ENCODE measurements around the gene ZNF44. TPM values are rescaled to one million over a fixed set of nuclear protein-coding genes. Genes with fewer than 3 reads are reported as not detected.

Gene ZNF44
- total and polyA plus RNA-seq, 2 of the 13 experiments (the other 11 are each of a cell fraction or from before 2014, with no cell fraction given), result 6.9 to 15.7 TPM

DNA sequence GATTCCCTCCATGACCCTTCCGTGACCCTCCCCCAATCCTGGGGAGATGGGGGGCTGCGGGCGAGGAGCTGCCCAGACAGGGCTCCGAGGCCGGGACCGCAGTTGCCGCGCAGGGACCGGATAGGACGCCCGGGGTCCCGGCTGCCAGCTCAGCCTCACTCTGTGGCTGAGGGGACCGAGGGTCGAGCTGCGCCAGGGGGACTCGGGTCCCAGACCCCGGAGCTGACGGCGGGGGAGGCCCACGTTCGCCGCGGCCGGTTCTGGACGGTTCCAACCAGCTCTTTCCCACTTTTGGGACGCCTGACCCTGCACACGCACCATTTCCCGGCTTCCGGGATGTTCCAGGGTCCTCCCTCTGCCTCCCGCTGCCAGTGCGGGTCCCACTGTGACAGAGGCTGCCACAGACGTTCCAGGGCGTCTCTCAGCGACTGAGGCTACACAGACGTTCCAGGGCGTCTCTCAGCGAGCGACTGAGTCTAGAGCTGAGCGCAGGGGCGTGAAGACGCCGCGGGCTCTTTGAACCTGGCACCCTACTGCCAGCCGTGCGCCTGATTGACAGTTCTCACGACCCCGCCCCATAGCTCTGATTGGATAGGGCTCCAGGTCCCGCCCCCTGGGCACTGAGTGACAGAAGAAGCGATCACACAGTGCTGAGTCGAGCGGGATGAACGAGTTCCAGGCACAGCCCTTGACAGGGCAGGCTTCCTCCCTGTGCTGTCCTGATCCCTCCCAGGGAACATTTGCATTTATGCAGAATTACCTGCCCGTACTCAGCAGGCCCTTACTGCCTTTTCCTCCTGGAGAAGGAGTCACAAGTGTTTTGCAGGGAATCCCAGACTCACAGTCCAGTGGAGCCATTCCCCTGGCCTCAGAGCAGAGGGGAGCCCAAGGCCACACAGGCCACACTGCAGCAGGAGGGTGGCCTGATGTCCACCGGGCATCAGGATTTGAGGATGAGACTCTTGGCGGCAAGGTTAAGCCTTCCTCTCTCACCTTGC, 38.8 kb upstream of the ZNF44 start, which contains the start of gene ZNF563 (continued):
- TF ChIP-seq ZBTB26 (CRISPR knock-in tag; IDR thresholded peaks at IDR 0.05; ENCODE audit: borderline replicate concordance), result no peak
- TF ChIP-seq SATB2 (CRISPR knock-in tag; IDR thresholded peaks at IDR 0.05), result no peak
- TF ChIP-seq ZNF792 (CRISPR knock-in tag; IDR thresholded peaks at IDR 0.05), result peak; percentile 73; the same call in 1 of the 2 replicates
- peak; percentile 72; the same call in 1 of the 2 replicates for TF ChIP-seq E2F5 (CRISPR knock-in tag; conservative IDR thresholded peaks at IDR 0.05)
- no peak for TF ChIP-seq ZSCAN12 (CRISPR knock-in tag; IDR thresholded peaks at IDR 0.05)
- no peak for TF ChIP-seq ZKSCAN5 (CRISPR knock-in tag; IDR thresholded peaks at IDR 0.05)
- no peak for TF ChIP-seq HNF4G (IDR thresholded peaks at IDR 0.05; ENCODE audit: borderline replicate concordance, low read depth, low read length)
- no peak for TF ChIP-seq HNF4G (CRISPR knock-in tag; IDR thresholded peaks at IDR 0.05; ENCODE audit: borderline replicate concordance, low read depth)
- TF ChIP-seq MATR3 (CRISPR knock-in tag; IDR thresholded peaks at IDR 0.05), result no peak
- no peak for TF ChIP-seq ZNF720 (CRISPR knock-in tag; IDR thresholded peaks at IDR 0.05)
- TF ChIP-seq MAFF (IDR thresholded peaks at IDR 0.05; ENCODE audit: low read depth, low read length), result no peak
- no peak for TF ChIP-seq ZNF354B (CRISPR knock-in tag; IDR thresholded peaks at IDR 0.05)
- TF ChIP-seq ARNTL (CRISPR knock-in tag; IDR thresholded peaks at IDR 0.05), result no peak
- TF ChIP-seq ZNF468 (CRISPR knock-in tag; IDR thresholded peaks at IDR 0.05), result no peak
- peak; percentile 63 for TF ChIP-seq GABPB1 (CRISPR knock-in tag; IDR thresholded peaks at IDR 0.05)
- no peak for TF ChIP-seq PHB2 (IDR thresholded peaks at IDR 0.05; ENCODE audit: partially characterized antibody)
- TF ChIP-seq, protein P1, sequence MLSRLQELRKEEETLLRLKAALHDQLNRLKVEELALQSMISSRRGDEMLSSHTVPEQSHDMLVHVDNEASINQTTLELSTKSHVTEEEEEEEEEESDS (CRISPR knock-in tag; IDR thresholded peaks at IDR 0.05; ENCODE audit: borderline replicate concordance), result no peak
- peak; percentile 52; the same call in 1 of the 2 replicates for TF ChIP-seq MYC (CRISPR knock-in tag; IDR thresholded peaks at IDR 0.05; ENCODE audit: borderline replicate concordance)
- TF ChIP-seq TAF1 (CRISPR knock-in tag; IDR thresholded peaks at IDR 0.05), result peak; percentile 97
- peak; percentile 63; the same call in 1 of the 2 replicates for TF ChIP-seq DMAP1 (CRISPR knock-in tag; IDR thresholded peaks at IDR 0.05)
- TF ChIP-seq RFXAP (CRISPR knock-in tag; IDR thresholded peaks at IDR 0.05; ENCODE audit: borderline replicate concordance), result peak; percentile 5; the same call in 1 of the 2 replicates
- peak; percentile 86 for TF ChIP-seq HOXA5 (CRISPR knock-in tag; IDR thresholded peaks at IDR 0.05)
- TF ChIP-seq NFATC3 (CRISPR knock-in tag; IDR thresholded peaks at IDR 0.05), result 0 out of 2 replicates have a peak, but pooled peaks have one; percentile 44
- peak; percentile 7; the same call in 1 of the 2 replicates for TF ChIP-seq NRL (CRISPR knock-in tag; IDR thresholded peaks at IDR 0.05; ENCODE audit: borderline replicate concordance)
- TF ChIP-seq, protein P2, sequence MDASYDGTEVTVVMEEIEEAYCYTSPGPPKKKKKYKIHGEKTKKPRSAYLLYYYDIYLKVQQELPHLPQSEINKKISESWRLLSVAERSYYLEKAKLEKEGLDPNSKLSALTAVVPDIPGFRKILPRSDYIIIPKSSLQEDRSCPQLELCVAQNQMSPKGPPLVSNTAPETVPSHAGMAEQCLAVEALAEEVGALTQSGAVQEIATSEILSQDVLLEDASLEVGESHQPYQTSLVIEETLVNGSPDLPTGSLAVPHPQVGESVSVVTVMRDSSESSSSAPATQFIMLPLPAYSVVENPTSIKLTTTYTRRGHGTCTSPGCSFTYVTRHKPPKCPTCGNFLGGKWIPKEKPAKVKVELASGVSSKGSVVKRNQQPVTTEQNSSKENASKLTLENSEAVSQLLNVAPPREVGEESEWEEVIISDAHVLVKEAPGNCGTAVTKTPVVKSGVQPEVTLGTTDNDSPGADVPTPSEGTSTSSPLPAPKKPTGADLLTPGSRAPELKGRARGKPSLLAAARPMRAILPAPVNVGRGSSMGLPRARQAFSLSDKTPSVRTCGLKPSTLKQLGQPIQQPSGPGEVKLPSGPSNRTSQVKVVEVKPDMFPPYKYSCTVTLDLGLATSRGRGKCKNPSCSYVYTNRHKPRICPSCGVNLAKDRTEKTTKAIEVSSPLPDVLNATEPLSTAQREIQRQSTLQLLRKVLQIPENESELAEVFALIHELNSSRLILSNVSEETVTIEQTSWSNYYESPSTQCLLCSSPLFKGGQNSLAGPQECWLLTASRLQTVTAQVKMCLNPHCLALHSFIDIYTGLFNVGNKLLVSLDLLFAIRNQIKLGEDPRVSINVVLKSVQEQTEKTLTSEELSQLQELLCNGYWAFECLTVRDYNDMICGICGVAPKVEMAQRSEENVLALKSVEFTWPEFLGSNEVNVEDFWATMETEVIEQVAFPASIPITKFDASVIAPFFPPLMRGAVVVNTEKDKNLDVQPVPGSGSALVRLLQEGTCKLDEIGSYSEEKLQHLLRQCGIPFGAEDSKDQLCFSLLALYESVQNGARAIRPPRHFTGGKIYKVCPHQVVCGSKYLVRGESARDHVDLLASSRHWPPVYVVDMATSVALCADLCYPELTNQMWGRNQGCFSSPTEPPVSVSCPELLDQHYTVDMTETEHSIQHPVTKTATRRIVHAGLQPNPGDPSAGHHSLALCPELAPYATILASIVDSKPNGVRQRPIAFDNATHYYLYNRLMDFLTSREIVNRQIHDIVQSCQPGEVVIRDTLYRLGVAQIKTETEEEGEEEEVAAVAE (CRISPR knock-in tag; IDR thresholded peaks at IDR 0.05; ENCODE audit: borderline replicate concordance), result peak; percentile 65; the same call in 1 of the 2 replicates

All from HepG2 (cell line).